AG09309 (cell line): ENCODE measurements around the gene TCP11L2.
A peak's percentile ranks its signal among the peaks of the same experiment; 100 is the strongest.
"Not testable (repeated sequence)": the region's sequence is repeated elsewhere in the genome, so short reads cannot be mapped to it uniquely, and the experiment has no call there.

Experiments
- DNase-seq: peaks from one replicate; pipeline ENCODE4 v3.0.0-alpha.2; 2010; ENCODE audit warnings: low read depth
- H3K4me3 ChIP-seq: 2 replicates; pipeline ENCODE4 v1.5.1; 2011; ENCODE audit warnings: mild to moderate bottlenecking, low read depth, low read length, moderate library complexity; ENCODE audit not compliant: control insufficient read depth
- TF ChIP-seq, protein P1 (sequence below): IDR thresholded peaks from 2 replicates; pipeline ENCODE4 v1.5.1; 2011; ENCODE audit warnings: mild to moderate bottlenecking, low read depth, low read length, inconsistent platforms; ENCODE audit not compliant: insufficient read depth, control insufficient read depth; ENCODE audit errors: missing control alignments

The TCP11L2 gene

DNA sequence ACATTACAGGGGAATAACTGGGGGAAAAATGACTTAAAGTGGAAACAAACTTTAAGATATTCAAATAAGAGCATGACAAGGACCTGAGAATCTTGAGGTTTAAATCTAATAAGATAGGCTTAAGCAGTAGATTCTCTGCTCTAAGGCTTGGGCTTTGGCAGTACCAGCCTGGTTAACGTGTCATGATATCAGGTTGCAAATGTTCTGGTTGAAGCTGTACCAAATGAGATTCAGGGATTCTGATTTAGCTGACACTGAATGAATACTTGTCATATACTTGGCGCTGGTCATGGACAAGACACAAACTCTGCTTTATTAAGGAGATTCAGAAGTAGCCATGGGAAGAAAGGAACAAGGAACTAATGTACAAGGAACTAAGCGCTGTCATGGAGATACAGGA lies 6.1 kb downstream of the TCP11L2 start:
- TF ChIP-seq, protein P1, sequence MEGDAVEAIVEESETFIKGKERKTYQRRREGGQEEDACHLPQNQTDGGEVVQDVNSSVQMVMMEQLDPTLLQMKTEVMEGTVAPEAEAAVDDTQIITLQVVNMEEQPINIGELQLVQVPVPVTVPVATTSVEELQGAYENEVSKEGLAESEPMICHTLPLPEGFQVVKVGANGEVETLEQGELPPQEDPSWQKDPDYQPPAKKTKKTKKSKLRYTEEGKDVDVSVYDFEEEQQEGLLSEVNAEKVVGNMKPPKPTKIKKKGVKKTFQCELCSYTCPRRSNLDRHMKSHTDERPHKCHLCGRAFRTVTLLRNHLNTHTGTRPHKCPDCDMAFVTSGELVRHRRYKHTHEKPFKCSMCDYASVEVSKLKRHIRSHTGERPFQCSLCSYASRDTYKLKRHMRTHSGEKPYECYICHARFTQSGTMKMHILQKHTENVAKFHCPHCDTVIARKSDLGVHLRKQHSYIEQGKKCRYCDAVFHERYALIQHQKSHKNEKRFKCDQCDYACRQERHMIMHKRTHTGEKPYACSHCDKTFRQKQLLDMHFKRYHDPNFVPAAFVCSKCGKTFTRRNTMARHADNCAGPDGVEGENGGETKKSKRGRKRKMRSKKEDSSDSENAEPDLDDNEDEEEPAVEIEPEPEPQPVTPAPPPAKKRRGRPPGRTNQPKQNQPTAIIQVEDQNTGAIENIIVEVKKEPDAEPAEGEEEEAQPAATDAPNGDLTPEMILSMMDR = no peak
- H3K4me3 ChIP-seq = no peak overlapping the region
- DNase-seq = no peak

DNA sequence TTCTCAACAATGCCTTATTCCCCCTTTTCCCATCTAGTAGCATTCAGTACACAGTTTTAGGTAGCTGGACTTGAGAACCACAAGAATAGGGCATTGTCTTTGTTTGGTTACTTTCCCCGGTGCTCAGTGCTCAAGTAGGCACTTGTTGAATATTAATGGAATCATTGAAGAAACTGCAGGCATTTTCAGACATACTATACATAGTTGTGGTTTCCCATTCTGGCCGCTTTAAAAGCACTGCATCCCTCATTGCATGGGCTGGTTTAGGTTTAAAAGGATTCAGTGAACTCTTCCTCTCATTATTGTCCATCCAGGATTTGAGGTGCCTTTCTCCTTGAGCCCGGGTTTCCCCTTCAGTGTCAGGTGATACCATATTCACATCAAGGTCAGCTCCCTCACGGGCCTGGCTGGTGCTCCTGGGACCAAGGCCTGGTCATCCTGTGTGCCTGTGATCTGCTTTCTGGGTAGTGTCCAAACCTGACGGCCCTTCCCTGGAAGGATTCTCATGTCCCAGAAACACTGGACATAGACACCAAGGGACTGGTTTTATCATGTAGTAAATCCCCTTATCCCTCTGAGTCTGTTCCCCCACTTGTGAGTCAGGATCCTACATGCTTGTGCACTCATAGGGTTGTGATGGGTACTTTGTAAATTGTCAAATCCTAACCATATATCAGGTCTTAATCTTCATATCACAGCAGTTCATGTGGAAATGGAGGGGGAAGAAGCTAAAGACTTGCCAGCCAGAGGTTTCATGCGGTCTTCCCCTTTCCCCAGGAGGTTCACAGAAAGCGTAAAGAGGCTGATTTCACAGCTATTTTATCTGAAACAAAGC lies 7.4 kb downstream of the TCP11L2 start:
- peak; percentile 48 for DNase-seq
- no peak overlapping the region for H3K4me3 ChIP-seq

DNA sequence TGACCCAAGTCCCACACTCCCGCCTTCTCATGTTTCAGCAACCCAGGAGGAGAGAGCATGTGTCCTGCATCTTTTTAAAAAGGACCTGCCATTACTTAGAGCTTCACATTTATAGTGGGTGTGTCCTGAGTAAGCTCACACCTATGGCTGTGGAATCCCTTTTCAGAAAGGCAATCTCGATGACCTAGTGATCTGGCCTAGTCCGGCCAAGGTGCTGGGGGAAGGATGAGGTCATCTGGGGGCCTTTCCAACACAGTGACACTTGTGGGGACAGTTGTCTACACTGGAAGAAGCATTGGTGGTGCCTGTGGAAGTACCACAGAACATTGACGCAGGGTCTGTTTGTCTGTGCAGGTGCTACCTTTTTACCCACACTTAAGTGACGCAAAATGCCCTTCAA lies 8.2 kb downstream of the TCP11L2 start:
- no peak for DNase-seq
- TF ChIP-seq, protein P1 = no peak
- no peak overlapping the region for H3K4me3 ChIP-seq

More for the DNA sequence above, 7.4 kb downstream of the TCP11L2 start:
- TF ChIP-seq, protein P1 = no peak

DNA sequence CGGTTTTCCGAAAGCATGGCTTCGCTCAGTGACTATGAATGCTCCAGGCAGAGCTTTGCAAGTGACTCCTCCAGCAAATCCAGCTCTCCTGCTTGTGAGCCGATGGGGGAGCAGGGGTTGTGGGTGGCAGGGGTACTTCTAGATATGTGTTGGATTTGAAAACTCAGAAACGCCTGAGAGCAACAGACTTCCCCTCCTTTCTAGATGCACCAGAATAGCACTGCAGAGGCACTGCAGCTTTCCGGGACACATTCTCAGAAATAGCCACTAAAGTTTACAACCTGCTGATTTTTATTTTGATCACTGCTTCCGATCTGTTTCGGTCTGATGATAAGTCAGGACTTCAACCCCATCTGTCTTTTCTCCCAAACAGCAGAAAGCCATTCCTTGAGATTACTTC lies 8.6 kb downstream of the TCP11L2 start:
- no peak for DNase-seq
- TF ChIP-seq, protein P1 = no peak
- no peak overlapping the region for H3K4me3 ChIP-seq

DNA sequence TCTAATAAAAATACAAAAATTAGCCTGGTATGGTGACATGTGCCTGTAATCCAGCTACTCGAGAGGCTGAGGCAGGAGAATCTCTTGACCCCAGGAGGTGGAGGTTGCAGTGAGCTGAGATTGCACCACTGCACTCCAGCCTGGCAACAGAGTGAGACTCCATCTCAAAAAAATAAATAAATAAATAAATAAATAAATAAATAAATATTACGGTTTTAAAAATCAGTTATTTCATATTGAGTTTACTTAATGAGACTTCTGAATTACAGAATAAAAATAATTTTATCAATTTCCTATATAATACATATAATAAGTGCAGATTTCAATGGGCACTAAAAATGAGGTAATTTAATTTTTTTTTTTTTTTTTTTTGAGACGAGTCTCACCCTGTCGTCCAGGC lies 10.9 kb downstream of the TCP11L2 start:
- not testable (repeated sequence) for H3K4me3 ChIP-seq, DNase-seq

DNA sequence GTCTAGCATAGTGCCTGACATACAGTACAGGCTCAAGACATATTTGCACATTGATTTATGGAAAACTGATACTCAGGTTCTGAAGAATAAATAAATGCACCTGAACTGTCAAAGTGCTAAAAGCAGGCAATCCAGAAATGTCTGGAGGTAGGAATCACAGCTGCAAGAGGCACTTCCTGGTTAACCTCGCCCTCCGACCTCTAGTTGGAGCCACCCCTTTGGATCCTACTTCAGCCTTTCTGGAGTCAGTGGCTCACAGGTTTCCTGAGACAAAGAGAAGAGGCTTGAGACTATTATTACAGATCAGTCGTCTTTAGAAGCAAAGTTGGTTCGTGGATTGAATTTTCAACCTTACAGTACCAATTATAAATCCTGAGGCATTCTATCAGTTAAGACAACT lies 13.0 kb downstream of the TCP11L2 start:
- TF ChIP-seq, protein P1 = no peak
- H3K4me3 ChIP-seq = no peak overlapping the region
- no peak for DNase-seq

DNA sequence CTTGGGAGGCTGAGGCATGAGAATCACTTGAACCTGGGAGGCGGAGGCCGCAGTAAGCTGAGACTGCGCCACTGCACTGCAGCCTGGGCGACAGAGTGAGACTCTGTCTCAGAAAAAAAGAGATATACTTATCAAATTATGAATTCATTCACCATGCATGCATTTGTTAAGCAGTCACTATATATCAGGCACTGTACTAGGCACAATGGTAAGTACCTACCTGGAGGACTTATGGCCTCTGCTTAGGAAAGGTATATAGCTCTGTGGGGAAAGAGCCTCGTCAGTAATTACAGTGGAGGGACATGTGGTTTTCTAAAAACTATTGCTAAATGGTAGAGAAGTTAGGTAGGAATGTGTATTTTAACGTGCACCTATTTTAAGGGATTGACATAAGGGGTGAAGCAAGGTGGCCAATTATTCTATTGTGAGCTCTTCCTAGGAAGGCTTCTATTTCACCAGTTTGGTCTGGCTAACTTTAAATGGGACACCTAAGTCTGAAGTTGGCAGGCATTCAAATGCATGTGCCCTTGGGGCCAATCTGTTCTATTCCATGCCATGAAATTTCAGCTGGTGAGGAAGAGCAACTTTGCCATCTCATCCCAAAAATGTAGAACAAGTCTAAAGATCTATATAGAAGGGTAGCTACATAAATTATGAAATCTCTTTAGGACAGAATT lies 15.0 kb downstream of the TCP11L2 start:
- TF ChIP-seq, protein P1 = no peak
- DNase-seq = no peak
- H3K4me3 ChIP-seq = no peak overlapping the region
